ENCODE data around the gene IQSEC2.

DNA sequence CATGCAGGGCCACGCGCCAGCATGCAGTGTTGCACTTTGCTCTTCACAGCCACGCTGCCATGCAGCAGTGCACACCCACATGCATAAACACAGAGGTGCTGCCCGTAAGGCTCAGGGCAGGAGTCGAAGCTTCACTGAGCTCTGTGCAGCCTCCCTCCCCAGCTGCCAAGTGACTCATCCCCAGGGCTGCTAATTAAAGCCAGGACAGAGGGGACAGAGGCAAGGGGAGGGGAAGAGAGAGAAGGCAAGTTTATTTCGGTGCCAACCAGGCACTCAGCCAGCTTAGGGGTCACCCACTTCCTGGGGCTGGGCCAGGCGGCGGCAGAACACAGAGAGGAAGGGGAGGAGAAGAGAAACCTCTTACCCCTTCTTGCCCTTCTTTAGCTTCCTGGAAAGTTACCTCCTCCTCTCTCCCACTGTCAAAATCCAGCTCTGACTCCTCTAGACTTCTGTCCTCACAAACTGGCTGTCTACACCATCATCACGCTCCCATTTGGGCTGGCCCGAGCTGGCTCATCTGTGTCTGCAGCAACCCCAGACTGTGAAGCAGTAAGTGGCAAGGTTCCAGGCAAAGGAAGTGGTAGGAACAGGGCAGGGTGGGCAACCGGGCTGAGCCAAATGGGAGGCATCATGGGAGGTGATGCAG, 6.2 kb upstream of the IQSEC2 start:
- TF ChIP-seq, protein P1, sequence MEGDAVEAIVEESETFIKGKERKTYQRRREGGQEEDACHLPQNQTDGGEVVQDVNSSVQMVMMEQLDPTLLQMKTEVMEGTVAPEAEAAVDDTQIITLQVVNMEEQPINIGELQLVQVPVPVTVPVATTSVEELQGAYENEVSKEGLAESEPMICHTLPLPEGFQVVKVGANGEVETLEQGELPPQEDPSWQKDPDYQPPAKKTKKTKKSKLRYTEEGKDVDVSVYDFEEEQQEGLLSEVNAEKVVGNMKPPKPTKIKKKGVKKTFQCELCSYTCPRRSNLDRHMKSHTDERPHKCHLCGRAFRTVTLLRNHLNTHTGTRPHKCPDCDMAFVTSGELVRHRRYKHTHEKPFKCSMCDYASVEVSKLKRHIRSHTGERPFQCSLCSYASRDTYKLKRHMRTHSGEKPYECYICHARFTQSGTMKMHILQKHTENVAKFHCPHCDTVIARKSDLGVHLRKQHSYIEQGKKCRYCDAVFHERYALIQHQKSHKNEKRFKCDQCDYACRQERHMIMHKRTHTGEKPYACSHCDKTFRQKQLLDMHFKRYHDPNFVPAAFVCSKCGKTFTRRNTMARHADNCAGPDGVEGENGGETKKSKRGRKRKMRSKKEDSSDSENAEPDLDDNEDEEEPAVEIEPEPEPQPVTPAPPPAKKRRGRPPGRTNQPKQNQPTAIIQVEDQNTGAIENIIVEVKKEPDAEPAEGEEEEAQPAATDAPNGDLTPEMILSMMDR (conservative IDR thresholded peaks at IDR 0.05 in 1 of 2, IDR thresholded peaks at IDR 0.05 in 1 of 2; ENCODE audit: extremely low read depth in 1 of 2, insufficient read depth in 1 of 2, low read depth in 1 of 2, low read length in 2 of 2) = no peak
- no peak for TF ChIP-seq EZH2 (IDR thresholded peaks at IDR 0.05; ENCODE audit: borderline replicate concordance, low read length)

All from mammary epithelial cell (primary cell).